Stimulated activated naive B cell treated with anti-CD40 and anti-IgM and Interleukin-4, amounts not matched to agents 10 μg/mL and 1 μg/mL and 100 μg/mL, for 72 hours (primary cell): Measurements from ENCODE around the gene AKR1C1.
"Not testable (repeated sequence)": the region's sequence is repeated elsewhere in the genome, so short reads cannot be mapped to it uniquely, and the experiment has no call there.

ENCODE experiments used
- ATAC-seq, 2 donors: fragments of 150-1000 bp; cut with Tn5 transposase; replicated peaks; 2 replicates each; pipeline ENCODE4 v1.10.0; 2021; ENCODE audit warnings: moderate library complexity in 1 of 2
- DNase-seq: peaks from one replicate; pipeline ENCODE4 v3.0.0; 2021
- H3K27ac Mint-ChIP-seq: one replicate; pipeline ENCODE4 v1.8.0; 2022; ENCODE audit warnings: mild to moderate bottlenecking, mixed read lengths
- H3K27me3 Mint-ChIP-seq, 2 donors: one replicate each; pipeline ENCODE4 v1.8.0; 2022; ENCODE audit warnings: mixed read lengths in 2 of 2
- H3K36me3 Mint-ChIP-seq, 2 donors: one replicate each; pipeline ENCODE4 v1.8.0; 2022; ENCODE audit warnings: mixed read lengths in 2 of 2, mild to moderate bottlenecking in 1 of 2
- H3K4me1 Mint-ChIP-seq, 2 donors: one replicate each; pipeline ENCODE4 v1.8.0; 2022; ENCODE audit warnings: mixed read lengths in 2 of 2, mild to moderate bottlenecking in 1 of 2
- H3K4me3 Mint-ChIP-seq, 2 donors: one replicate each; pipeline ENCODE4 v1.8.0; 2022; ENCODE audit warnings: mild to moderate bottlenecking in 2 of 2, mixed read lengths in 2 of 2, moderate library complexity in 1 of 2
- H3K9me3 Mint-ChIP-seq, 2 donors: one replicate each; pipeline ENCODE4 v1.8.0; 2022; ENCODE audit warnings: mixed read lengths in 2 of 2, mild to moderate bottlenecking in 1 of 2

Gene AKR1C1

DNA sequence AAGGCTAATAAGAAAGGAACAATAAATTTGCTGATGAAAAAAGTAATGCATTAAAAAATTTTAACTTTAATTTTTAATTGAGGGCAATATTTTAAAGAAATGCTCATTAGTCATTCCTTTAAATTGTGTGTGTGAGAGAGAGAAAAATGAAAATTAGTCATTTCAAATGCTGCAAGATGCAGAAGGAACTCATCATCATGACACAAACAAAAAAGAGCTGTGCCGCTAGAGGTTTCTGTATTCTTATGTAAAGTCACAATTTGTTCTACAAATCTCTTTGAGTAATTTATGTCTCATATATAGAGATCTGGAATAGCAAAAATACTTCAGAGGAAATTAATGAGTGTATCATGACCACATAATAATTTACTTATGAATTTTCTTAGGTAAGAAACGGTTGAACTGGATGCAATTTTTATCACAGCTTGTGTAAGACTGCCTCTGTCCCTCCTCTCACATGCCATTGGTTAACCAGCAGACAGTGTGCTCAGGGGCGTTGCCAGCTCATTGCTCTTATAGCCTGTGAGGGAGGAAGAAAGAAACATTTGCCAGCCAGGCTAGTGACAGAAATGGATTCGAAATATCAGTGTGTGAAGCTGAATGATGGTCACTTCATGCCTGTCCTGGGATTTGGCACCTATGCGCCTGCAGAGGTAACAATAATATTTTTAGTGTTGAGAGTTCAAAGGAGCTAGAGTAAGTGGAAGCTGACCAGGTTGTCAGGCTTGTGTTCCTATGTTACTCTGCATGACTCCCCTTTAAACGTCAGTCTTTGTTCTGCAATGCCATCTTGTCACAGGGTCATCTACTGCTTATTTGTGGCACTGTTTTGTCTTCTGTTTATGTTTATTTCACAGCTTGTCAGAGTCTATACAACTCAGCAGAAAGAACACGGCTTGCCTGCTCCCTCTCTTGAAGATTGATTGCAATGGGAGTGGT, at the start of gene AKR1C1:
Gene AKR1C1 (plus strand): TSS at position 540 of the 939 bp plus-strand sequence. CDS start 30 bp downstream, at position 570.
- not testable (repeated sequence) for H3K27me3 Mint-ChIP-seq, H3K4me1 Mint-ChIP-seq, H3K9me3 Mint-ChIP-seq, DNase-seq, H3K36me3 Mint-ChIP-seq, H3K27ac Mint-ChIP-seq, H3K4me3 Mint-ChIP-seq, ATAC-seq

- no peak overlapping the region for H3K27ac Mint-ChIP-seq
- no peaks in the 10 kb centered on the region for H3K4me1 Mint-ChIP-seq
- H3K36me3 Mint-ChIP-seq, result no peaks in the 10 kb centered on the region
- H3K4me3 Mint-ChIP-seq, result no peak overlapping the region
- peaks cover 2 to 4% of the 10 kb centered on the region in 2 donors for H3K9me3 Mint-ChIP-seq
- H3K27me3 Mint-ChIP-seq, result no peaks in the 10 kb centered on the region
- no peak for DNase-seq
- ATAC-seq, result no peak
Measured at GRCh38 chr10:4914213-4914850, 48.9 kb upstream of the AKR1C1 start.

GRCh38 chr10:4916086-4916716, 47.0 kb upstream of the AKR1C1 start:
- Mint-ChIP-seq H3K9me3 (no peaks in the 10 kb centered on the region), H3K27me3 (no peaks in the 10 kb centered on the region), H3K36me3 (no peaks in the 10 kb centered on the region), H3K27ac (no peak overlapping the region), H3K4me3 (no peak overlapping the region), H3K4me1 (no peaks in the 10 kb centered on the region)
- no peak for DNase-seq
- ATAC-seq, result no peak

DNA sequence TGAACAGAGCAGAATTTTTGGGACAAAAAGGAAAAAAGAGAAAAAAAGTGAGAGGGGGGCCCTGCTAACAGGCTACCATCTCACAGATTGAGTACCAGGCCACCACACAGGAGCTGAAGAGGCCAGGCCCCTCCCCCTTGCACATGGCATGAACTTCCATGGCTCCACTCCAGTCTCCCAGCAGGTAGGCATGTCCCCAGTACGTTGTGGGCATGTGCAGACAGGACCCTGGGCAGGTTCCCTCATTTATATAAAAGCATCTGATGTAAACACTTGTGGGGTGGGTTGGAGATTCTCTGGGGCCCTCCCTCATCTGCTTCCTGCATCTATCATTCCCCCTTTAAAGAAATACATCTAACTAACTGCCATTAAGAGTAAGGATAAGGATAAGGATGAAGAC, 45.0 kb upstream of the AKR1C1 start:
- H3K4me3 Mint-ChIP-seq, result no peak overlapping the region

DNA sequence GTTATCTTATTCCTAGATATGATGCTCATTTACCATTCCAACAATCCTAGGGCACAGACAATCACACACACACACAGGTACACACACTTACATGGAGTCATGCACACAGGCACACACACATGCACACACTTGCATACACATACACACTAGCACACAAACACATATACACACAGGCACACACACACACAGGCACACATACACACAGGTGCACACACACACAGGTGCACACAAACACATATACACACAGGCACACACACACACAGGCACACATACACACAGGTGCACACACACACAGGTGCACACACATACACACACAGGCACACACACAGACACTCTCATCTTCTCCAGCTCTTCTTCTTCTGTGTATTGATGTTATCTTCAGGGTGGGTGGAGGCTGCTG, 38.7 kb upstream of the AKR1C1 start:
- H3K36me3 Mint-ChIP-seq, H3K4me1 Mint-ChIP-seq, H3K27me3 Mint-ChIP-seq, ATAC-seq, H3K4me3 Mint-ChIP-seq, H3K27ac Mint-ChIP-seq, DNase-seq: not testable (repeated sequence)
- peaks cover 14 to 26% of the 10 kb centered on the region in 2 donors for H3K9me3 Mint-ChIP-seq

More for the DNA sequence above, 45.0 kb upstream of the AKR1C1 start:
- no peak for ATAC-seq
- Mint-ChIP-seq H3K36me3 (no peaks in the 10 kb centered on the region), H3K9me3 (no peaks in the 10 kb centered on the region), H3K27ac (no peak overlapping the region), H3K27me3 (peaks cover 3 to 6% of the 10 kb centered on the region in 2 donors), H3K4me1 (no peaks in the 10 kb centered on the region)
- no peak for DNase-seq

- no peaks in the 10 kb centered on the region for H3K4me1 Mint-ChIP-seq
- no peak for ATAC-seq
- H3K27ac Mint-ChIP-seq, result no peak overlapping the region
- H3K9me3 Mint-ChIP-seq, result peaks cover 18 to 34% of the 10 kb centered on the region in 2 donors
- H3K27me3 Mint-ChIP-seq, result peaks cover 6% of the 10 kb centered on the region in 2 donors
- no peak for DNase-seq
- H3K36me3 Mint-ChIP-seq, result peaks cover 0 to 11% of the 10 kb centered on the region in 2 donors
- no peak overlapping the region for H3K4me3 Mint-ChIP-seq
Measured at GRCh38 chr10:4926400-4926799, 36.8 kb upstream of the AKR1C1 start.

GRCh38 chr10:4931587-4931986, 31.6 kb upstream of the AKR1C1 start:
- no peak for ATAC-seq
- DNase-seq, result no peak
- H3K27ac Mint-ChIP-seq, result no peak overlapping the region
- peaks cover 0 to 5% of the 10 kb centered on the region in 2 donors for H3K36me3 Mint-ChIP-seq
- peaks cover 0 to 3% of the 10 kb centered on the region in 2 donors for H3K27me3 Mint-ChIP-seq
- no peaks in the 10 kb centered on the region for H3K4me1 Mint-ChIP-seq
- H3K4me3 Mint-ChIP-seq, result no peak overlapping the region
- peaks cover 8 to 19% of the 10 kb centered on the region in 2 donors for H3K9me3 Mint-ChIP-seq

DNA sequence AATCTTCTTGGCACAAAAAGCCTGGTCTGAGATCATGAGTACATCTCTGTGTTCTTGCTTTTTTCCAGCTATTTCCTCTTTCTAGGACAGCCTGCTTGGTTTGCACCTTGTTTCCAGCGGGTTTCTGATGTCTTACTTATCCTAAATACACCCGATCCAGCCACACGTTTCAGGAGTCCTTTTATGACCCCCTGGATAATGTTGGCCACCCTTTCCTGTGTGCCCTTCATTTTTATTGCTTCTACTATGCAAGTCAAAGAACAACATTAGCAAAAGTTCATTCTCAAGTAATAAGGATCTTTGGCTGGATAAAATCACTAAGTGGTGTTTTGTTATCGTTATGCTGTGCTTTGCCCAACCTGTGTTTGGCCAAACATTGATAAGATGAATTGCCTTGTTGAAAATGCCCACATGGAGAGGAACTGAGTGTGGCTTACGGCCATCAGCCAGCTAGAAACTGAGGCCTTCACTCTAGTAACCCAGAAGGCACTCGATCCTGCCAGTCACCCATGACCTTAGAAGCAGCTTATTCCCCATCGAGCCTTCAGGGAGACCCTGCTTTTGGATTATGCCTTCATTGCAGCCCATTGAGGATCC, 28.7 kb upstream of the AKR1C1 start:
- Mint-ChIP-seq H3K27ac (no peak overlapping the region), H3K36me3 (peaks cover 0 to 5% of the 10 kb centered on the region in 2 donors), H3K4me3 (no peak overlapping the region), H3K4me1 (no peaks in the 10 kb centered on the region), H3K27me3 (peaks cover 3 to 5% of the 10 kb centered on the region in 2 donors), H3K9me3 (peaks cover 4 to 7% of the 10 kb centered on the region in 2 donors)
- DNase-seq (no peak), ATAC-seq (no peak)

GRCh38 chr10:4937346-4937745, 25.9 kb upstream of the AKR1C1 start:
- Mint-ChIP-seq H3K9me3 (no peaks in the 10 kb centered on the region), H3K4me3 (no peak overlapping the region), H3K27ac (no peak overlapping the region)

GRCh38 chr10:4939224-4940072, 23.8 kb upstream of the AKR1C1 start:
- Mint-ChIP-seq H3K27me3 (peaks cover 0 to 5% of the 10 kb centered on the region in 2 donors), H3K36me3 (no peaks in the 10 kb centered on the region), H3K27ac (no peak overlapping the region), H3K4me1 (no peaks in the 10 kb centered on the region), H3K4me3 (no peak overlapping the region), H3K9me3 (no peaks in the 10 kb centered on the region)
- ATAC-seq, result no peak
- no peak for DNase-seq

More at GRCh38 chr10:4937346-4937745, 25.9 kb upstream of the AKR1C1 start:
- no peak for ATAC-seq
- Mint-ChIP-seq H3K36me3 (no peaks in the 10 kb centered on the region), H3K27me3 (peaks cover 0 to 5% of the 10 kb centered on the region in 2 donors), H3K4me1 (no peaks in the 10 kb centered on the region)
- DNase-seq, result no peak

DNA sequence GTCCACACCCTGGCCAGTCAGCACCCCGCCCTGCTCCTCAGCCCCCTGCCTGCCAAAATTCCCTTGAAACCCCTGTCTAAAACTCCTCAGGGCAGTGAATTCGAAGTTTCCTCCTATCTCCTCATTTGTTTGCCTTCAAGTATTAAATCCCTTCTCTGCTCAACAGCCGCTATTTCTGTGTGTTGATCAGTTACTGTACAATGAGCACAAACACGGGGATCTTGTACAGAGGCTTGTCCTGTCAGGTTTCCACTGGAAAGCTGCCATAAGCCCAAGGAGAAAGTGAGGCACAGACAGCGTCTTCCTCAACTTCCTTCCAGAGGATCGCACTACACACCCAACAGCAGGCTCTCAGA, 23.2 kb upstream of the AKR1C1 start:
- not testable (repeated sequence) for ATAC-seq

GRCh38 chr10:4940909-4941308, 22.3 kb upstream of the AKR1C1 start:
- H3K9me3 Mint-ChIP-seq, DNase-seq, H3K4me1 Mint-ChIP-seq, H3K27me3 Mint-ChIP-seq, ATAC-seq, H3K27ac Mint-ChIP-seq, H3K4me3 Mint-ChIP-seq, H3K36me3 Mint-ChIP-seq: not testable (repeated sequence)

More for the DNA sequence above, 23.2 kb upstream of the AKR1C1 start:
- not testable (repeated sequence) for H3K27ac Mint-ChIP-seq, H3K27me3 Mint-ChIP-seq, H3K4me1 Mint-ChIP-seq, H3K9me3 Mint-ChIP-seq, DNase-seq, H3K36me3 Mint-ChIP-seq, H3K4me3 Mint-ChIP-seq

DNA sequence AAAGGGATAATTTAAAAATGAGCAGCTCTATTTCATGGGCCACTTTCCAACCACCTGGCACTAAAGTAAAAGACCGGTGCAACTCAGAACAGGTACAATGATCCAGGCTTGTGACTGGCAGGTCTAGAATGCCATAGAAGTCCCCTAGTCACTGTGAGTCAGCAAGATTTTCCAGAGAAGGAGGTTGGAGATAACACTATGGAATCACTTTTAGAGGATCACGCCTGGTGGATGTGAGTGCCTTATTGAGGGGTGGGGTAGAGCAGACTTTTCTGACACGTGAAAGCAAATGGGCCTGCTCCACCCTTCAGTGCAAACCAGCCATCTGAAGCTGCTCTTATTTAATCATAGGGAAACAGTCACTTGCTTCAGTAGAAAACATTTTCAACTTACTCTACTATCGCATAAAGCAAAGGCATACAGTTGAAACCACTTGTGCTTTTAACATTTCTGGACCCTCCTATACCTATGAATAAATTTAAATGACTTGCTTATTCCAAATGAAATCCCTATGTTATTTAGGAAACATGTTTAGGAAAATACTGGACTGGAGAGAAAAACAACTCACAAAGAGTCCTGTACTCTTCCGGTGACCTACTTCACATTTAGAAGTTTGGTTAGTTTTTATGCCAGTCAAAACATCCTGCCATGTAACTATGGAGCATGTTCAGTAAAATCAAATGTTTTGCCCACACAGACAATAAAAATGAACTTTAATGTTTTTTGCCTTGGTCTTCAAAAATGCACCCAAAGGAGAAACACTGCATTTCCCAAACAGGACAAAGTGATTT, 21.5 kb upstream of the AKR1C1 start:
- Mint-ChIP-seq H3K36me3 (no peaks in the 10 kb centered on the region), H3K9me3 (peaks cover 0 to 2% of the 10 kb centered on the region in 2 donors), H3K4me1 (no peaks in the 10 kb centered on the region), H3K27ac (no peak overlapping the region), H3K4me3 (no peak overlapping the region), H3K27me3 (peaks cover 0 to 5% of the 10 kb centered on the region in 2 donors)
- DNase-seq (no peak), ATAC-seq (no peak)
